CD4-positive, alpha-beta memory T cell (primary cell): ENCODE measurements around the gene KCTD10. TPM values are rescaled to one million over a fixed set of nuclear protein-coding genes. Genes with fewer than 3 reads are reported as not detected.
A peak's percentile ranks its signal among the peaks of the same experiment; 100 is the strongest.

Experiments used
- CTCF ChIA-PET: fragments of 350-600 bp; sonication (Branson Sonifier 250); formaldehyde crosslinking; loops from one replicate; lab custom pipeline; 2021; ENCODE audit warnings: inconsistent platforms; ENCODE audit not compliant: partially characterized antibody; lab: Charles Lee
- POLR2A ChIA-PET: fragments of 350-600 bp; sonication (Branson Sonifier 250); formaldehyde crosslinking; loops from one replicate; lab custom pipeline; 2021; ENCODE audit not compliant: partially characterized antibody; lab: Charles Lee
- DNase-seq, 5 donors: peaks; one replicate each; pipeline versions ENCODE4 v3.0.0 to v3.0.0-alpha.2; 2020 to 2022; ENCODE audit warnings: mixed read lengths in 1 of 5
- H3K27ac ChIP-seq: one replicate; pipeline ENCODE4 v1.7.0; 2013; ENCODE audit warnings: low read depth, low read length
- H3K27me3 ChIP-seq: 2 replicates; pipeline ENCODE4 v1.7.0; 2013; ENCODE audit warnings: mild to moderate bottlenecking, low read length, moderate library complexity; ENCODE audit not compliant: insufficient read depth
- H3K36me3 ChIP-seq: 2 replicates; pipeline ENCODE4 v1.7.0; 2013; ENCODE audit warnings: mild to moderate bottlenecking, low read length, moderate library complexity; ENCODE audit not compliant: insufficient read depth
- H3K4me1 ChIP-seq: 2 replicates; pipeline ENCODE4 v1.7.0; 2013; ENCODE audit warnings: mild to moderate bottlenecking, low read length, moderate library complexity; ENCODE audit not compliant: insufficient read depth
- H3K4me3 ChIP-seq, 2 donors: one replicate each; pipeline ENCODE4 v1.7.0; 2013; ENCODE audit warnings: low read length in 2 of 2, mild to moderate bottlenecking in 1 of 2
- H3K9me3 ChIP-seq, 2 donors: one replicate each; pipeline ENCODE4 v1.7.0; 2013; ENCODE audit warnings: low read length in 2 of 2, control low read depth in 1 of 2; ENCODE audit not compliant: control insufficient read depth in 1 of 2
- H3K27ac Mint-ChIP-seq, 7 donors: one replicate each; pipeline ENCODE4 v1.8.0; 2020 to 2021; ENCODE audit warnings: mixed read lengths in 7 of 7, mild to moderate bottlenecking in 6 of 7, inconsistent platforms in 3 of 7, moderate library complexity in 3 of 7
- H3K27me3 Mint-ChIP-seq, 2 donors: one replicate each; pipeline ENCODE4 v1.8.0; 2020 to 2021; ENCODE audit warnings: mixed read lengths in 2 of 2
- H3K36me3 Mint-ChIP-seq, 2 donors: one replicate each; pipeline ENCODE4 v1.8.0; 2020 to 2021; ENCODE audit warnings: mixed read lengths in 2 of 2, inconsistent platforms in 1 of 2, mild to moderate bottlenecking in 1 of 2
- H3K4me1 Mint-ChIP-seq, 4 donors: one replicate each; pipeline ENCODE4 v1.8.0; 2020 to 2021; ENCODE audit warnings: mixed read lengths in 4 of 4, mild to moderate bottlenecking in 1 of 4
- H3K4me3 Mint-ChIP-seq, 8 donors: one replicate each; pipeline ENCODE4 v1.8.0; 2020 to 2021; ENCODE audit warnings: mixed read lengths in 8 of 8, mild to moderate bottlenecking in 7 of 8, moderate library complexity in 6 of 8, inconsistent platforms in 3 of 8
- H3K9me3 Mint-ChIP-seq, 8 donors: one replicate each; pipeline ENCODE4 v1.8.0; 2020 to 2021; ENCODE audit warnings: mixed read lengths in 8 of 8, mild to moderate bottlenecking in 5 of 8, inconsistent platforms in 3 of 8, moderate library complexity in 1 of 8
- intact Hi-C: fragments of 100-400 bp; cut with micrococcal nuclease; formaldehyde crosslinking; loops from one replicate; pipeline ENCODE4 v1.15.1; 2023
- polyA plus RNA-seq, 2 donors: library from polyadenylated mRNA; unstranded; fragments of 300-500 nt; fragmentation: Illumina TruSeq; gene quantifications; one replicate each; pipeline ENCODE4 v1.2.3, GENCODE V29; 2021
- total RNA-seq, 2 experiments: library from RNA; stranded (reverse); gene quantifications; one replicate each; pipeline ENCODE4 v1.2.3, GENCODE V29; 2021

KCTD10 gene
- total and polyA plus RNA-seq, 4 experiments from 2014 or later = 23.2 to 31.9 (median 27.2) TPM

DNA sequence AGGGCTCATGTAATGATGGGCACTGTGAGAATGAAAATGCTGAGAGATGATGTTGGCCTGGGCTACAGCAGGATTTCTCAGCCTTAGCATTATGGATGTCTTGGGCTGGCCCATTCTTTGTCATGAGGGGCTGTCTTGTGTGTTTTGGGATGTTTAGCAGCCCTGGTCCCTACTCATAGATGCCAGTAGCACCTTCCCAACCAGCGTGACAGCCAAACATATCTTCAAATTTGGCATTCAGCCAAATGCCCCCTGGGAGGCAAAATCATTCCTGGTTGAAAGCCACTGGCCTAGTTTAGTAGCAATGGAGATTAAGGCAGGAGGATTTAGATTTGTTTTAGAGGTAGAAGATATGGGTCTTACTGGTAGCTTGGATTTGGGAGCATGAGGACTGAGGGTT, 27.0 kb upstream of the KCTD10 start:
- CTCF ChIA-PET = interaction anchor here (1.6 kb wide), 2 partner anchors 13 to 15 kb away, joined by 3 read pairs; no protein-coding TSS in a partner anchor
- H3K36me3 ChIP-seq = peaks cover 74% of the 10 kb centered on the region
- peak overlapping the region in 1 of 7 donors; percentile 14 for H3K27ac Mint-ChIP-seq

GRCh38 chr12:109503611-109504010, 26.5 kb upstream of the KCTD10 start:
- ChIA-PET POLR2A (no interaction called here), CTCF (interaction anchor here (1.6 kb wide), 1 partner anchor 14 kb away, joined by 3 read pairs; no protein-coding TSS in a partner anchor)
- H3K4me3 Mint-ChIP-seq = no peak overlapping the region
- no peaks in the 10 kb centered on the region for H3K9me3 Mint-ChIP-seq
- no peaks in the 10 kb centered on the region for H3K27me3 Mint-ChIP-seq
- peaks cover 0 to 2% (median 0%) of the 10 kb centered on the region in 4 donors for H3K4me1 Mint-ChIP-seq
- Histone ChIP-seq H3K27me3 (no peaks in the 10 kb centered on the region), H3K9me3 (no peaks in the 10 kb centered on the region), H3K4me3 (no peak overlapping the region), H3K36me3 (peaks cover 78% of the 10 kb centered on the region), H3K27ac (no peak overlapping the region), H3K4me1 (no peaks in the 10 kb centered on the region)
- H3K27ac Mint-ChIP-seq = no peak overlapping the region
- intact Hi-C loops = no loop called here
- peaks cover 59 to 88% of the 10 kb centered on the region in 2 donors for H3K36me3 Mint-ChIP-seq
- DNase-seq = no peak

More for the DNA sequence above, 27.0 kb upstream of the KCTD10 start:
- Histone ChIP-seq H3K4me1 (no peaks in the 10 kb centered on the region), H3K27me3 (no peaks in the 10 kb centered on the region), H3K27ac (no peak overlapping the region), H3K9me3 (no peaks in the 10 kb centered on the region), H3K4me3 (no peak overlapping the region)
- Mint-ChIP-seq H3K27me3 (no peaks in the 10 kb centered on the region), H3K4me3 (no peak overlapping the region), H3K4me1 (peaks cover 0 to 2% (median 0%) of the 10 kb centered on the region in 4 donors), H3K36me3 (peaks cover 56 to 85% of the 10 kb centered on the region in 2 donors), H3K9me3 (no peaks in the 10 kb centered on the region)
- no peak for DNase-seq
- POLR2A ChIA-PET = no interaction called here
- intact Hi-C loops = no loop called here

GRCh38 chr12:109502332-109502731, 25.2 kb upstream of the KCTD10 start:
- H3K27ac ChIP-seq = no peak overlapping the region
- intact Hi-C loops = no loop called here

DNA sequence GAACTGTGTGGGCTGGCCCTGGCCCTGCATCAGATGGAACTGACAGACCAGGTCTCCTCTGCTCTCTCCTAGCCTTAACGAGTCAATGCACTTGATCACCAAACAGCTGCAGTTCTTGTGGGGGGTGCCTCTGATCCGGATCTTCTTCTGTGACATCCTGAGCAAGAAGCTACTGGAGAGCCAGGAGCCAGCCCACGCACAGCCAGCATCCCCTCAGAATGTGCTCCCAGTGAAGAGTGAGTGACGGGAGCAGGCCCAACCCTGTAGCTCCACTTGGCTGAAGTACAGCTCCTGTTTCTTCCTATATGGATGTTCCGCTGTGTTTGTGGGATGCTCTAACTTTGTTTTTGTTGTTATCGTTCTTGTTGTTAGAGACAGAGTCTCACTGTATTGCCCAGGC, 24.2 kb upstream of the KCTD10 start:
- peaks cover 0 to 2% (median 0%) of the 10 kb centered on the region in 4 donors for H3K4me1 Mint-ChIP-seq
- H3K36me3 ChIP-seq = peaks cover 77% of the 10 kb centered on the region
- H3K27me3 ChIP-seq = no peaks in the 10 kb centered on the region
- ChIA-PET CTCF (interaction anchor here (1.7 kb wide), 1 partner anchor 10 kb away, joined by 4 read pairs; no protein-coding TSS in a partner anchor), POLR2A (no interaction called here)
- no peak overlapping the region for H3K27ac ChIP-seq
- intact Hi-C loops = no loop called here
- no peaks in the 10 kb centered on the region for H3K9me3 Mint-ChIP-seq
- no peaks in the 10 kb centered on the region for H3K27me3 Mint-ChIP-seq
- no peaks in the 10 kb centered on the region for H3K9me3 ChIP-seq
- no peaks in the 10 kb centered on the region for H3K4me1 ChIP-seq
- no peak overlapping the region for H3K4me3 ChIP-seq
- no peak for DNase-seq
- no peak overlapping the region for H3K4me3 Mint-ChIP-seq
- peaks cover 67 to 87% of the 10 kb centered on the region in 2 donors for H3K36me3 Mint-ChIP-seq
- H3K27ac Mint-ChIP-seq = no peak overlapping the region

More at GRCh38 chr12:109502332-109502731, 25.2 kb upstream of the KCTD10 start:
- Histone ChIP-seq H3K9me3 (no peaks in the 10 kb centered on the region), H3K27me3 (no peaks in the 10 kb centered on the region), H3K36me3 (peaks cover 78% of the 10 kb centered on the region), H3K4me3 (no peak overlapping the region), H3K4me1 (no peaks in the 10 kb centered on the region)
- Mint-ChIP-seq H3K36me3 (peaks cover 61 to 89% of the 10 kb centered on the region in 2 donors), H3K4me1 (peaks cover 0 to 2% (median 0%) of the 10 kb centered on the region in 4 donors), H3K4me3 (no peak overlapping the region), H3K9me3 (no peaks in the 10 kb centered on the region), H3K27me3 (no peaks in the 10 kb centered on the region), H3K27ac (no peak overlapping the region)
- POLR2A ChIA-PET = no interaction called here
- CTCF ChIA-PET = interaction anchor here (1.7 kb wide), 1 partner anchor 11 kb away, joined by 4 read pairs; no protein-coding TSS in a partner anchor
- no peak for DNase-seq

- H3K27me3 Mint-ChIP-seq = no peaks in the 10 kb centered on the region
- no peak overlapping the region for H3K4me3 Mint-ChIP-seq
- CTCF ChIA-PET = interaction anchor here (1.7 kb wide), 1 partner anchor 9 kb away, joined by 4 read pairs; no protein-coding TSS in a partner anchor
- intact Hi-C loops = no loop called here
- Histone ChIP-seq H3K4me1 (no peaks in the 10 kb centered on the region), H3K27ac (no peak overlapping the region), H3K27me3 (no peaks in the 10 kb centered on the region), H3K36me3 (peaks cover 74% of the 10 kb centered on the region), H3K4me3 (no peak overlapping the region), H3K9me3 (no peaks in the 10 kb centered on the region)
- H3K36me3 Mint-ChIP-seq = peaks cover 72 to 89% of the 10 kb centered on the region in 2 donors
- DNase-seq = no peak
- no peaks in the 10 kb centered on the region for H3K9me3 Mint-ChIP-seq
- H3K4me1 Mint-ChIP-seq = peaks cover 0 to 2% (median 0%) of the 10 kb centered on the region in 4 donors
- no peak overlapping the region for H3K27ac Mint-ChIP-seq
- POLR2A ChIA-PET = no interaction called here
These were observed 23.5 kb upstream of the KCTD10 start for GRCh38 chr12:109500406-109501185.

- H3K9me3 ChIP-seq = no peaks in the 10 kb centered on the region
- intact Hi-C loops = no loop called here
These were observed 20.6 kb upstream of the KCTD10 start for GRCh38 chr12:109497675-109498074.

GRCh38 chr12:109496306-109496705, 19.2 kb upstream of the KCTD10 start:
- DNase-seq = no peak
- ChIA-PET POLR2A (no interaction called here), CTCF (no interaction called here)
- Mint-ChIP-seq H3K9me3 (no peaks in the 10 kb centered on the region), H3K36me3 (peaks cover 66 to 83% of the 10 kb centered on the region in 2 donors), H3K27me3 (no peaks in the 10 kb centered on the region), H3K4me3 (no peak overlapping the region), H3K4me1 (peaks cover 0 to 2% (median 0%) of the 10 kb centered on the region in 4 donors), H3K27ac (no peak overlapping the region)
- intact Hi-C loops = no loop called here
- Histone ChIP-seq H3K4me1 (no peaks in the 10 kb centered on the region), H3K27me3 (no peaks in the 10 kb centered on the region), H3K36me3 (peaks cover 54% of the 10 kb centered on the region), H3K9me3 (no peaks in the 10 kb centered on the region), H3K4me3 (no peak overlapping the region), H3K27ac (no peak overlapping the region)

More at GRCh38 chr12:109497675-109498074, 20.6 kb upstream of the KCTD10 start:
- H3K4me1 Mint-ChIP-seq = peaks cover 0 to 2% (median 0%) of the 10 kb centered on the region in 4 donors
- ChIA-PET CTCF (no interaction called here), POLR2A (no interaction called here)
- Histone ChIP-seq H3K27ac (no peak overlapping the region), H3K4me3 (no peak overlapping the region), H3K36me3 (peaks cover 58% of the 10 kb centered on the region), H3K4me1 (no peaks in the 10 kb centered on the region), H3K27me3 (no peaks in the 10 kb centered on the region)
- H3K27ac Mint-ChIP-seq = no peak overlapping the region
- no peaks in the 10 kb centered on the region for H3K9me3 Mint-ChIP-seq
- H3K27me3 Mint-ChIP-seq = no peaks in the 10 kb centered on the region
- DNase-seq = no peak
- H3K36me3 Mint-ChIP-seq = peaks cover 74 to 88% of the 10 kb centered on the region in 2 donors
- H3K4me3 Mint-ChIP-seq = no peak overlapping the region
